GM18868 (cell line): ENCODE results near the gene ATP6V0C.
"Not testable (repeated sequence)": the region's sequence is repeated elsewhere in the genome, so short reads cannot be mapped to it uniquely, and the experiment has no call there.

ENCODE experiments used
- ATAC-seq: cut with Tn5 transposase; IDR thresholded peaks from one replicate; pipeline ENCODE4 v1.9.1; 2021; ENCODE audit warnings: mild to moderate bottlenecking, moderate library complexity; ENCODE audit not compliant: unreplicated experiment

The ATP6V0C gene

GRCh38 chr16:2474877-2475412, 38.8 kb upstream of the ATP6V0C start, which contains the start of gene TBC1D24:
Gene TBC1D24 (plus strand): TSS chr16:2475127. CDS start chr16:2496149, 21,022 bp downstream.
- peak; percentile 57 for ATAC-seq

GRCh38 chr16:2475413-2476344, 38.1 kb upstream of the ATP6V0C start:
- ATAC-seq: no peak

- no peak for ATAC-seq
Measured at GRCh38 chr16:2476345-2476720, 37.4 kb upstream of the ATP6V0C start.

GRCh38 chr16:2476741-2477140, 37.0 kb upstream of the ATP6V0C start:
- no peak for ATAC-seq

DNA sequence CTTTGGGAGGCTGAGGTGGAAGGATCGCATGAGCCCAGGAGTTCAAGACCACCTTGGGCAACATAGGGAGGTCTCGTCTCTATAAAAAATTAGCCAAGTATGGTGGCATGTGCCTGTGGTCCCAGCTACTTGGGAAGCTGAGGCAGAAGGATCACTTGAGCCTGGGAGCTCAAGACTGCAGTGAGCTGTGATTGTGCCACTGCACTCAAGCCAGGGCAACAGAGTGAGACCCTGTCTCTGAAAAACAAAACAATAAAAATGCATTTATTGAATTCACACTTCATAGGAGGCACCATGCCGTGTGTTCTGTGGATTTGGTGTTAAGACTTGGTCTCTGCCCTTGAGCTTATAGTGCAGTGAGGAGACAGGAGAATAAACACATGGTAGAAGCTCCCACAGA, 36.4 kb upstream of the ATP6V0C start:
- ATAC-seq: no peak

DNA sequence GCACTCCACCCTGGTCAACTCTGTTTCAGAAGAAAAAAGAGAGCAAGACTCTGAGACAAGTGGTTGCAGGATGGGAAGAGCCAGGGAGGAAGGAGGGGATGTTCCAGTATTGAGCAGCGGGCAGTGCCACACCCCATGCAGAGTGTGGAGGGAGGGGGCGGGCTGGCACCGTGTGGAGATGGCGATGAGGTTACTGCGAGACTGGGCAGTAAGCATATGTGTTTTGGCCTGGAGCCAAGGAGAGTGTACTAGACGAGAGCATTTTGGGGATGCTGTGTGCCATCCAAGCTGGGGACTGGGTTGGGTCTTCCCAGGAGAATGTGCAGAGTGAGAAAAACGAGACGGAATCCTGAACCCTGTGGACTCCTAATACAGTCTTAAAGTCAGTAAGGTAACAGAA, 35.5 kb upstream of the ATP6V0C start:
- ATAC-seq: no peak

DNA sequence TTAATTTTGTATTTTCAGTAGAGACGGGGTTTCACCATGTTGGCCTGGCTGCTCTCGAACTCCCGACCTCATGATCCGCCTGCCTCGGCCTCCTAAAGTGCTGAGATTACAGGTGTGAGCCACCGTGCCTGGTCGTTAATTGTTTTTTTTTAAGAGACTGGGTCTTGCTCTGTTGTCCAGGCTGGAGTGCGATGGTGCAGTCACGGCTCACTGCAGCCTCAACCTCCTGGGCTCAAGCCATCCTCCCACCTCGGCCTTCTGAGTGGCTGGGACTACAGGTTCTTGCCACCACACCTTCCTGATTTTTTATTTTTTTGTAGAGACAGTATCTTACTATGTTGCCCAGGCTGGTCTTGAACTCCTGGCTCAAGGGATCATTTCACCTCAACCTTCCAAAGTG, 33.8 kb upstream of the ATP6V0C start:
- ATAC-seq: not testable (repeated sequence)

DNA sequence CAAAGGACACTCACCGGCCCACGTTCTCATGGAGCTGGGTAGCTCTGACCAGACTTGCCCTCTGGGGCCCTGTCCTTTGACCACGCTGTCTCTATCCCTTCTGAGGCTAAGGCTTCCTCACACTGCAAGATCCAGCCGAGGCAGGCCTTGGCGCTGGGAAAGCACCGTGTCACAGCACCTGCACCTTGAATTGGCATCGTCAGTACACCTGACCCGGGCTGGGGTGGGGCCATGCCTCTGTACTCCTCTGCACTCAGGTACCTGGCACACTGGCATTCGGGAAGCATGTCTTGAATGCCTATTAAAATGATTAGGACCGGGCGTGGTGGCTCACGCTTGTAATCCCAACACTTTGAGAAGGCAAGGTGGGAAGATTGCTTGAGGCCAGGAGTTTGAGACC, 32.8 kb upstream of the ATP6V0C start:
- no peak for ATAC-seq

DNA sequence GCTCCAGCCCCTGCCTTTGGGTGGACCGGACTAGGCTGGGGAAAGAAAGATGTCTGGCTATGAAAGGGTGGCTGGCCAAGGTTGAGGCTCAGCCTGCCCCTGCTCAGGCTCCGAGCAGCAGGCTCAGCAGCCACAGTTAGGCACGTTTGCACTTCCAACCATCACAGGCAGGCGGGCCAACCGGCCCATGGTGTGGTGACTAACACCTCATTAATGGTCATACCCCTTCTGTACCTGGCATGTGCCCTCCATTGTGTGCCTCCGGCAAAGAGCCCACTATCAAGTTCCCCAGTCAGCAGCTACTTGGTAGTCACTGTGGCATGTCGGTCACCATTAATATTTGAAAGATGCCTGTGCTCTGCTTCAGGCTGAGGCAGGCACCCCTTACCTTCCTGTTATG, 32.1 kb upstream of the ATP6V0C start:
- no peak for ATAC-seq

DNA sequence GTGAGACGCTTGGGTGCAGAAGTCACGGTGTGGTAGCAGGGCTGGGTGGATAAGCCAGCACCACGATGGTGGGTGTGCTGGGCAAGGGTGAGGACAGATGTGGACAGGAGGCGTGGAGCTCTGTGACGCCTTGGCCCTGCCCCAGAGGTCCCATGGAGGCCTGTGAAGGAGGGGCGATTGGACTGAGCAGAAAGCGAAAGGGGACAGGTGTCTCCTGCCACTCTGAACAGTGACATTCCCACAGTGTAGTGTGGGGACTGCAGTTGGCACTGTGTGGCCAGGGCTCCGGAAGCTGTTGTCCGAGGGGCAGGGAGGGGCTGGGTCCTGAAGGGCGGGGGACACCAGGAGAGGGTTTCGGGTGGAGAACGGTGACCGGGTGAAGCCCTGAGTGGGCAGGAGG, 31.5 kb upstream of the ATP6V0C start:
- no peak for ATAC-seq

GRCh38 chr16:2482708-2483534, 30.8 kb upstream of the ATP6V0C start:
- no peak for ATAC-seq

- no peak for ATAC-seq
Measured at GRCh38 chr16:2483939-2484897, 29.5 kb upstream of the ATP6V0C start.

DNA sequence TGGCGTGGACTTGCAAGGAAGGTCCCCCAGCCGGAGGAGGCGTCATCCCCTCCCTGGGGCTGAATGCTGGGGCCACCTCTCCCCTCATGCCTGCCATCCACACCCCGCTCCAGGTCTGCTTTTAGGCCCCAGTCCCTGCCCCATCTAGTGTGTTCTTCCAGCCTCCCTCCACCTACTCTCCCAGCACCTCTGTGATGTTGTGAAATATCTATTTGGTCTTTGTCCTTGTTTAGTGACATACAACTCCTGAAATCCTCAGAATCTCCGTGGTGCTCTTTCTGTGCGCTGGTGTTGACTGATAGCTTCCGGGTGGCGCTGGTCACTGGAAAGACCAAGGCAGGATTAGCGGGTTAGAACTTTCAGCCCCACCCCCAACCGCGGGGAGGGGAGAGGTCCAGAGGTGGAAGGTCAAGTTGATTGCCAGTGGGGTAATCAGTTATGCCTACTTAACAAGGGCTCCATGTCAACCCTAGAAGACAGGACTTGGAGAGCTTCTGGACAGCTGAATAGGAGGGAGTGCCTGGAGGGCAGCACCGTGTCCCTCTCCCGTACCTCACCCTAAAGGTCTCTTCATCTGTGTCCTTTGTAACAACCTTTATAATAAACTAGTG, 28.7 kb upstream of the ATP6V0C start:
- ATAC-seq: no peak

DNA sequence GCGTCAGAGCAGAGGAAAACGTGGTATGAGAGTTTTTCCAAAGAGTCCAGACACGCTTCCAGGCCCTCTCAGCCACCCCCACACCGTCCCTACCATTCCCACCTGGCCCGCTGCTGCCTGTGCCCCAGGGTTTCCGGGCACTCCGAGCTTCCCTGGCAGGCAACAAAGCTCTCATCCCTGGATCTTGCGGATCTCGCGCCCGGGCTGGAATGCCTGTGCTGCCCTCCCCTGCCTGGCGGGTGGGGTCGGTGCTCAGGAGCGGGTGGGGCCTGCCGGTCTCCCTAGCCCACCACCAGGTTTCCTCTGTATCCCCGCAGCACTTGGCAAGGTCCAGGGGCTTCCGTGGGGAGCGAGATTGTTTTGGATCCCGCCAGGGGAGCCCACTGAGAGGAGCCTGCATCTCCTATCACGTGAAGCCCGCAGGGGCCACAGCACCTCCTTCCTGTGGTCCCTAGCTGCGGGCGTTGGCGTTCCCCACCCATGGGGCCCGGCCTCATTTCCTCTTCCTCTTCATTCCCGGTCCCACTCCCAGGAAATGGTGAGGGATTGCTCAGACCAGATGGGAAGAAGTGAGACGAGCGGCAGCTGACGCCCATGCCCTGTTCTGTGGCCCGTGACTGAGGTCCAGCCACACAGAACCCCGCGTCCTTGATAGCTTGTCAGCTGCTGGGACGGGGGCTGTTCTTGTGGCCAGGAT, 27.8 kb upstream of the ATP6V0C start:
- no peak for ATAC-seq

DNA sequence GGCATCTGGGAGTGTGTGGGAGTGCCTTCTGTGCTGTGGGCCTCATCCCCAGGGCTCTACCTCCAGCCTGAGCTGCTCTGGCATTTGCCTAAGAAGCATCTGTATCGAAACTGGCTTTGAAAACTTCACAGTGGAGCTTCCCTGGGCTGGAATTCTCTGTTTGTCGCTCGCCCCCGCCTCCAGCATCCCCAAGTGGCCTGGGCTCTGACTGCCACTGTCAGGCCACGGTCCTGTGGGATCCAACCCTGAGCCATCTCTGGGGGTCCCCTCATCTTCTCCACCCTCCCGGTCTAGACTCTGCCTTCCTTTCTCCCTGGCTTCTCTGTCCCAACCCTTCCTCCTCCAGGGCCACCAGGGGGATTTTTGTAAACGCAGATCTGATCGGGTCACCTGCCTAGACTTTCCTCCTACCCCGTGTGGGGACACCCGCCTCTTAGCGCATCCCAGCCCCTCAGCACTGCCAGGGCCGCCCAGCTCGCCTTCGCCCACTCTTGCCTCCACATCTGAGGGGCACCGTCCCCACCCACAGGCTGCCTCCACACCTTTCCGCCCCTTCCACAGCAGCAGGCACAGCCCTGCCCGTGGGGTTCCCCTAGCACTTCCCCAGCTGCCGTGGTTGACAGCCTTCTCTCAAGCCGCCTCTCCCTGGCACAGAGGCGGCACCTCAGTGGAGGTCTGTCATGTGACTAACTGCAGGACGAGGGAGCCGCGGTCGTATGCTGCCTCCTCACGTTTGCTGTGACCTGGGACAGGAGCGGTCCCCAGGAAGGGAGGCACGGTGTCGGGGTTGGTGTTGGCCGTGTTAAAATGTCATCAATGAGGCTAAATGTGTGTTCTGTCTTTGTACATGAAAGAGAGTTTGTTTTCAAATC, 26.9 kb upstream of the ATP6V0C start:
- peak; percentile 79 for ATAC-seq

- no peak for ATAC-seq
Measured at GRCh38 chr16:2487517-2487842, 26.3 kb upstream of the ATP6V0C start.

GRCh38 chr16:2487903-2488531, 25.7 kb upstream of the ATP6V0C start:
- no peak for ATAC-seq

- no peak for ATAC-seq
Measured at GRCh38 chr16:2489581-2489980, 24.2 kb upstream of the ATP6V0C start.
